Mesendoderm (in vitro differentiated cells): ENCODE results near the gene ETFA.

Experiments
- DNase-seq: peaks from one replicate; pipeline ENCODE4 v3.0.0; 2013
- H2AK5ac ChIP-seq: 2 replicates; pipeline ENCODE4 v1.6.1; 2013; ENCODE audit warnings: low read length, inconsistent platforms
- H2BK120ac ChIP-seq: 2 replicates; pipeline ENCODE4 v1.6.1; 2013; ENCODE audit warnings: low read depth, mild to moderate bottlenecking, low read length, moderate library complexity, mixed read lengths
- H2BK15ac ChIP-seq: replicated peaks from 2 replicates; pipeline ENCODE4 v1.6.1; 2013; ENCODE audit warnings: low read depth, mild to moderate bottlenecking, moderate library complexity
- H2BK5ac ChIP-seq: 2 replicates; pipeline ENCODE4 v1.6.1; 2013; ENCODE audit warnings: low read length, inconsistent platforms
- H3K18ac ChIP-seq: 2 replicates; pipeline ENCODE4 v1.6.1; 2013; ENCODE audit warnings: mild to moderate bottlenecking, low read length, mixed read lengths
- H3K23ac ChIP-seq: one replicate; pipeline ENCODE4 v1.6.1; 2013; ENCODE audit warnings: low read length
- H3K27ac ChIP-seq: 2 replicates; pipeline ENCODE4 v1.5.1; 2013; ENCODE audit warnings: low read depth, mild to moderate bottlenecking, inconsistent platforms, low read length, moderate library complexity
- H3K27me3 ChIP-seq: 2 replicates; pipeline ENCODE4 v1.6.1; 2013; ENCODE audit warnings: low read length, control low read depth, mild to moderate bottlenecking, inconsistent platforms; ENCODE audit not compliant: insufficient read depth, poor library complexity
- H3K36me3 ChIP-seq: 2 replicates; pipeline ENCODE4 v1.6.1; 2013; ENCODE audit warnings: low read length, inconsistent platforms; ENCODE audit not compliant: control insufficient read depth, insufficient read depth
- H3K4ac ChIP-seq: one replicate; pipeline ENCODE4 v1.6.1; 2013; ENCODE audit warnings: low read depth, mild to moderate bottlenecking, low read length, moderate library complexity
- H3K4me1 ChIP-seq: 2 replicates; pipeline ENCODE4 v1.6.1; 2013; ENCODE audit warnings: low read depth, low read length, inconsistent platforms; ENCODE audit not compliant: control insufficient read depth
- H3K4me2 ChIP-seq: 2 replicates; pipeline ENCODE4 v1.6.1; 2013; ENCODE audit warnings: low read length
- H3K4me3 ChIP-seq: 2 replicates; pipeline ENCODE4 v1.5.1; 2013; ENCODE audit warnings: mild to moderate bottlenecking, low read length
- H3K56ac ChIP-seq: one replicate; pipeline ENCODE4 v1.6.1; 2013; ENCODE audit warnings: low read length
- H3K79me1 ChIP-seq: 2 replicates; pipeline ENCODE4 v1.6.1; 2013; ENCODE audit warnings: low read length, inconsistent platforms
- H3K79me2 ChIP-seq: 2 replicates; pipeline ENCODE4 v1.6.1; 2013; ENCODE audit warnings: mild to moderate bottlenecking, low read length; ENCODE audit not compliant: control insufficient read depth, insufficient read depth
- H3K9ac ChIP-seq: 2 replicates; pipeline ENCODE4 v1.6.1; 2013; ENCODE audit warnings: low read length, inconsistent platforms
- H4K5ac ChIP-seq: one replicate; pipeline ENCODE4 v1.6.1; 2013; ENCODE audit warnings: low read length
- H4K8ac ChIP-seq: one replicate; pipeline ENCODE4 v1.6.1; 2013; ENCODE audit warnings: low read depth, mild to moderate bottlenecking, control low read depth, low read length, moderate library complexity
- WGBS: extraction: QIAGEN DNeasy Blood & Tissue Kit; methylation state at CpG from one replicate; pipeline ENCODE4 v1.1.7; 2013; ENCODE audit warnings: low lambda C conversion rate, missing lambda C conversion rate; ENCODE audit not compliant: insufficient coverage; ENCODE audit errors: extremely low coverage; 5-methylcytosine and 5-hydroxymethylcytosine counted together

The ETFA gene

GRCh38 chr15:76338486-76339304 is 27.4 kb upstream of the ETFA start:
- H3K18ac ChIP-seq: no peak overlapping the region
- H2AK5ac ChIP-seq: no peak overlapping the region
- H3K4me1 ChIP-seq: peaks cover 4% of the 10 kb centered on the region
- no peak overlapping the region for H3K4me3 ChIP-seq
- H3K27me3 ChIP-seq: peaks cover 61% of the 10 kb centered on the region
- H3K27ac ChIP-seq: no peak overlapping the region
- no peak overlapping the region for H4K8ac ChIP-seq
- no peak overlapping the region for H2BK15ac ChIP-seq
- no peaks in the 10 kb centered on the region for H3K79me1 ChIP-seq
- H3K9ac ChIP-seq: peak overlapping the region; percentile 55
- no peaks in the 10 kb centered on the region for H3K36me3 ChIP-seq
- no peak overlapping the region for H3K23ac ChIP-seq
- peak; percentile 11 for DNase-seq
- H2BK120ac ChIP-seq: no peak overlapping the region
- no peak overlapping the region for H2BK5ac ChIP-seq
- H3K4me2 ChIP-seq: no peak overlapping the region
- peak overlapping the region; percentile 66 for H3K56ac ChIP-seq
- H3K4ac ChIP-seq: no peak overlapping the region
- no CpG with 5 or more reads among the region's 26 CpGs for WGBS
- H3K79me2 ChIP-seq: no peaks in the 10 kb centered on the region
- H4K5ac ChIP-seq: no peak overlapping the region

DNA sequence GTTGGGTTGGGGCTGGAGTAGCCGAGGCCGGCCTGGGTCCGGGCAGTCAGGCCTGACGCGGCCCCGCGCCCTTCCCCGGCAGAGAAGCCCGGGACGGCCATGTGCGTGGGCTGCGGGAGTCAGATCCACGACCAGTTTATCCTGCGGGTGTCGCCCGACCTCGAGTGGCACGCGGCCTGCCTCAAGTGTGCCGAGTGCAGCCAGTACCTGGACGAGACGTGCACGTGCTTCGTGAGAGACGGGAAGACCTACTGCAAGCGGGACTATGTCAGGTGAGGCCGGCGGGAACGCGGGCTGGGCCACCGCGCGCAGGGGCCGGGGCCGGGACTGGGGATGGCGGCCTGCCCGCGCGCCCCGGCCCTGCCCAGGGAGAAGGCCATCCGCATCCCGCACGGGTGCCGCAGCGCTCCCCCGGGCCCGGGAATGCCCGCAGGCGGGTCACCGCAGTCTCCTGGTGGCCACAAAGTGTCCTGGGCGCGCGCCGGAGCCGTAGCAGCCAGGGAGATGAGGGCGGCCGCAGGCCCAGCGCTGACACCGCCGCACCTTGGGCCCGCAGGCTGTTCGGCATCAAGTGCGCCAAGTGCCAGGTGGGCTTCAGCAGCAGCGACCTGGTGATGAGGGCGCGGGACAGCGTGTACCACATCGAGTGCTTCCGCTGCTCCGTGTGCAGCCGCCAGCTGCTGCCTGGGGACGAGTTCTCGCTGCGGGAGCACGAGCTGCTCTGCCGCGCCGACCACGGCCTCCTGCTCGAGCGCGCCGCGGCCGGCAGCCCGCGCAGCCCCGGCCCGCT is 26.6 kb upstream of the ETFA start:
- H3K4me2 ChIP-seq: peak overlapping the region; percentile 70
- H2BK120ac ChIP-seq: no peak overlapping the region
- H3K4me3 ChIP-seq: no peak overlapping the region
- H4K5ac ChIP-seq: no peak overlapping the region
- H3K4me1 ChIP-seq: peaks cover 2% of the 10 kb centered on the region
- H4K8ac ChIP-seq: no peak overlapping the region
- no peaks in the 10 kb centered on the region for H3K79me2 ChIP-seq
- H3K18ac ChIP-seq: no peak overlapping the region
- no peak overlapping the region for H2AK5ac ChIP-seq
- no peaks in the 10 kb centered on the region for H3K79me1 ChIP-seq
- H3K9ac ChIP-seq: peak overlapping the region; percentile 55
- no peak overlapping the region for H3K27ac ChIP-seq
- no peak overlapping the region for H3K4ac ChIP-seq
- H3K27me3 ChIP-seq: peaks cover 55% of the 10 kb centered on the region
- no peak overlapping the region for H2BK15ac ChIP-seq
- H2BK5ac ChIP-seq: no peak overlapping the region
- WGBS: no CpG with 5 or more reads among the region's 89 CpGs
- peak overlapping the region; percentile 16 for H3K23ac ChIP-seq
- no peaks in the 10 kb centered on the region for H3K36me3 ChIP-seq
- peak overlapping the region; percentile 66 for H3K56ac ChIP-seq
- DNase-seq: peak; percentile 63

DNA sequence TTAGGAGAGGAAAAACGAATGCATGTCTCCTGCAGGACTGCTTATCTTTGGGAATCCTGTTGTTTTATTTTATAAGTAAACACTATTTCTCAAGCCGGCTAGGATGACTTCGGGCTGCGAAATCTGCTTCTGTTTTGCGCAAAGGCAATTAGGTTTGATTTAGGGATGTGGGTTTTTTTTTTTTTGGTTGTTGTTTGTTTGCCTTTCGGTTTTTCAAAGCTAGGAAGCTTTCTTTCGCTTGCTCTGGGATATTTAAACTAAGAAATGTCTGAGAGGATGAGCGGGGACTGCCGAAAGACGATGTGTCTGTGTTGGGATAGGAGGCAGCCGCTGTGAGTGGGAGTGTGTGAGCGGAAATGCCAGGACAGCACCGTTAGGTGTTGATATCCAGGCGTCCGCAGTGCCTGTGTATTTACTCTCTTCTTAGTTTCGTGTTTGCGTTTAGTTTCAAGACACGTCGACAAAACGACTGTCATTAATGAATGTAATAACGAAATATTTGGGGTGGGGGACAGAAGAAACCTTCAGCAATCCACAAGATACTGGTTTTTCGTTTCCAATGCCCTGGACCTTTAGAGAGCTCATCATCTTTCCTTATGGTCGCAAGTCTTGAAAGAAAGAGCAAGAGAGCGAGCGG is 25.9 kb upstream of the ETFA start:
- no peak overlapping the region for H2AK5ac ChIP-seq
- no peak overlapping the region for H3K4ac ChIP-seq
- H3K18ac ChIP-seq: no peak overlapping the region
- H3K79me1 ChIP-seq: no peaks in the 10 kb centered on the region
- H4K5ac ChIP-seq: no peak overlapping the region
- DNase-seq: peak; percentile 56
- WGBS: no CpG with 5 or more reads among the region's 25 CpGs
- H3K23ac ChIP-seq: peak overlapping the region; percentile 16
- H2BK5ac ChIP-seq: no peak overlapping the region
- no peak overlapping the region for H3K9ac ChIP-seq
- H3K4me1 ChIP-seq: peaks cover 2% of the 10 kb centered on the region
- no peak overlapping the region for H3K4me3 ChIP-seq
- peak overlapping the region; percentile 36 for H3K4me2 ChIP-seq
- no peak overlapping the region for H2BK120ac ChIP-seq
- no peaks in the 10 kb centered on the region for H3K79me2 ChIP-seq
- H3K56ac ChIP-seq: peak overlapping the region; percentile 66
- H2BK15ac ChIP-seq: no peak overlapping the region
- no peaks in the 10 kb centered on the region for H3K36me3 ChIP-seq
- no peak overlapping the region for H4K8ac ChIP-seq
- H3K27me3 ChIP-seq: peaks cover 48% of the 10 kb centered on the region
- H3K27ac ChIP-seq: no peak overlapping the region

- Histone ChIP-seq H3K9ac (peak within 1 kb of the TSS; percentile 76), H3K23ac (peak within 1 kb of the TSS; percentile 16), H2BK120ac (no peak within 1 kb of the TSS), H4K8ac (peak within 1 kb of the TSS; percentile 43), H3K4me1 (peaks cover 2% of the 10 kb centered on the region), H3K18ac (peak within 1 kb of the TSS; percentile 78), H4K5ac (peak within 1 kb of the TSS; percentile 21), H3K36me3 (no peaks in the 10 kb centered on the region), H2AK5ac (no peak within 1 kb of the TSS), H3K79me2 (no peaks in the 10 kb centered on the region), H3K4me2 (peak within 1 kb of the TSS; percentile 80), H2BK5ac (no peak within 1 kb of the TSS), H3K4ac (peak within 1 kb of the TSS; percentile 42), H3K27ac (peak within 1 kb of the TSS; percentile 21), H3K56ac (peak within 1 kb of the TSS; percentile 86), H3K79me1 (no peaks in the 10 kb centered on the region), H3K4me3 (peak within 1 kb of the TSS; percentile 29), H2BK15ac (no peak within 1 kb of the TSS), H3K27me3 (peaks cover 41% of the 10 kb centered on the region)
- WGBS: no CpG with 5 or more reads among the region's 40 CpGs
- peak; percentile 96 for DNase-seq
These were observed 25.2 kb upstream of the ETFA start, which contains the start of gene ISL2 for GRCh38 chr15:76336254-76337058. Gene ISL2 (plus strand): TSS chr15:76336773. CDS start chr15:76336884, 111 bp downstream.
